ENCODE data around the gene CLMP.
"Not testable (repeated sequence)": the region's sequence is repeated elsewhere in the genome, so short reads cannot be mapped to it uniquely, and the experiment has no call there.

The CLMP gene

GRCh38 chr11:123164732-123165450, 30.2 kb downstream of the CLMP start:
- no peaks in the 10 kb centered on the region for H3K27me3 ChIP-seq (ENCODE audit: insufficient read depth, low read length)
- H3K4me3 ChIP-seq (ENCODE audit: low read length), result no peak overlapping the region
- WGBS, result 93% methylated on average over 7 of the region's 7 CpGs
- 0 out of 2 replicates have a peak, but pooled peaks cover 4% of the 10 kb centered on the region for H3K36me3 ChIP-seq (ENCODE audit: insufficient read depth, low read length)
- peaks cover 20% of the 10 kb centered on the region for H3K4me1 ChIP-seq (ENCODE audit: insufficient read depth, low read length)
- no peaks in the 10 kb centered on the region for H3K9me3 ChIP-seq (ENCODE audit: insufficient read depth, low read depth, low read length)
- H3K9ac ChIP-seq (ENCODE audit: low read depth, low read length), result no peak overlapping the region
- H3K27ac ChIP-seq (ENCODE audit: low read depth, low read length), result no peak overlapping the region

GRCh38 chr11:123163621-123164020, 31.4 kb downstream of the CLMP start:
- Histone ChIP-seq H3K9me3 (ENCODE audit: insufficient read depth, low read depth, low read length) (no peaks in the 10 kb centered on the region), H3K27ac (ENCODE audit: low read depth, low read length) (no peak overlapping the region), H3K4me3 (ENCODE audit: low read length) (no peak overlapping the region), H3K4me1 (ENCODE audit: insufficient read depth, low read length) (peaks cover 8% of the 10 kb centered on the region), H3K9ac (ENCODE audit: low read depth, low read length) (no peak overlapping the region), H3K36me3 (ENCODE audit: insufficient read depth, low read length) (0 out of 2 replicates have a peak, but pooled peaks cover 4% of the 10 kb centered on the region), H3K27me3 (ENCODE audit: insufficient read depth, low read length) (no peaks in the 10 kb centered on the region)
- 87% methylated on average over 4 of the region's 4 CpGs for WGBS

GRCh38 chr11:123161376-123162030, 33.5 kb downstream of the CLMP start:
- WGBS, result 96% methylated on average over 7 of the region's 8 CpGs
- Histone ChIP-seq H3K27me3 (ENCODE audit: insufficient read depth, low read length) (no peaks in the 10 kb centered on the region), H3K4me1 (ENCODE audit: insufficient read depth, low read length) (peaks cover 4% of the 10 kb centered on the region; the same call in 1 of the 2 replicates), H3K27ac (ENCODE audit: low read depth, low read length) (no peak overlapping the region), H3K9me3 (ENCODE audit: insufficient read depth, low read depth, low read length) (no peaks in the 10 kb centered on the region), H3K9ac (ENCODE audit: low read depth, low read length) (no peak overlapping the region), H3K36me3 (ENCODE audit: insufficient read depth, low read length) (0 out of 2 replicates have a peak, but pooled peaks cover 4% of the 10 kb centered on the region), H3K4me3 (ENCODE audit: low read length) (no peak overlapping the region)

- H3K27me3 ChIP-seq (ENCODE audit: insufficient read depth, low read length), result no peaks in the 10 kb centered on the region
- WGBS, result 92% methylated on average over 10 of the region's 10 CpGs
- H3K27ac ChIP-seq (ENCODE audit: low read depth, low read length), result no peak overlapping the region
- no peak overlapping the region for H3K4me3 ChIP-seq (ENCODE audit: low read length)
- H3K9me3 ChIP-seq (ENCODE audit: insufficient read depth, low read depth, low read length), result no peaks in the 10 kb centered on the region
- H3K4me1 ChIP-seq (ENCODE audit: insufficient read depth, low read length), result no peaks in the 10 kb centered on the region
- 0 out of 2 replicates have a peak, but pooled peaks cover 4% of the 10 kb centered on the region for H3K36me3 ChIP-seq (ENCODE audit: insufficient read depth, low read length)
- H3K9ac ChIP-seq (ENCODE audit: low read depth, low read length), result no peak overlapping the region
Measured at GRCh38 chr11:123159183-123159857, 35.7 kb downstream of the CLMP start.

- H3K27ac ChIP-seq (ENCODE audit: low read depth, low read length), result no peak overlapping the region
- no peak overlapping the region for H3K9ac ChIP-seq (ENCODE audit: low read depth, low read length)
Measured at GRCh38 chr11:123158033-123159003, 36.7 kb downstream of the CLMP start.

GRCh38 chr11:123152951-123153350, 42.1 kb downstream of the CLMP start:
- no peaks in the 10 kb centered on the region for H3K27me3 ChIP-seq (ENCODE audit: insufficient read depth, low read length)
- no peak overlapping the region for H3K9ac ChIP-seq (ENCODE audit: low read depth, low read length)
- 94% methylated on average over 9 of the region's 9 CpGs for WGBS
- no peaks in the 10 kb centered on the region for H3K36me3 ChIP-seq (ENCODE audit: insufficient read depth, low read length)
- H3K4me3 ChIP-seq (ENCODE audit: low read length), result no peak overlapping the region
- no peaks in the 10 kb centered on the region for H3K4me1 ChIP-seq (ENCODE audit: insufficient read depth, low read length)
- no peak overlapping the region for H3K27ac ChIP-seq (ENCODE audit: low read depth, low read length)
- no peaks in the 10 kb centered on the region for H3K9me3 ChIP-seq (ENCODE audit: insufficient read depth, low read depth, low read length)

More at GRCh38 chr11:123158033-123159003, 36.7 kb downstream of the CLMP start:
- Histone ChIP-seq H3K27me3 (ENCODE audit: insufficient read depth, low read length) (no peaks in the 10 kb centered on the region), H3K36me3 (ENCODE audit: insufficient read depth, low read length) (0 out of 2 replicates have a peak, but pooled peaks cover 4% of the 10 kb centered on the region), H3K4me3 (ENCODE audit: low read length) (no peak overlapping the region), H3K9me3 (ENCODE audit: insufficient read depth, low read depth, low read length) (no peaks in the 10 kb centered on the region), H3K4me1 (ENCODE audit: insufficient read depth, low read length) (no peaks in the 10 kb centered on the region)
- 94% methylated on average over 11 of the region's 11 CpGs for WGBS

GRCh38 chr11:123152346-123152745, 42.7 kb downstream of the CLMP start:
- H3K4me3 ChIP-seq (ENCODE audit: low read length); H3K27ac ChIP-seq (ENCODE audit: low read depth, low read length); H3K4me1 ChIP-seq (ENCODE audit: insufficient read depth, low read length); H3K9me3 ChIP-seq (ENCODE audit: insufficient read depth, low read depth, low read length); H3K27me3 ChIP-seq (ENCODE audit: insufficient read depth, low read length); H3K36me3 ChIP-seq (ENCODE audit: insufficient read depth, low read length); H3K9ac ChIP-seq (ENCODE audit: low read depth, low read length): not testable (repeated sequence)
- WGBS, result 100% methylated on average over 2 of the region's 5 CpGs

- Histone ChIP-seq H3K27ac (ENCODE audit: low read depth, low read length) (no peak overlapping the region), H3K4me1 (ENCODE audit: insufficient read depth, low read length) (no peaks in the 10 kb centered on the region), H3K27me3 (ENCODE audit: insufficient read depth, low read length) (no peaks in the 10 kb centered on the region), H3K36me3 (ENCODE audit: insufficient read depth, low read length) (no peaks in the 10 kb centered on the region), H3K9me3 (ENCODE audit: insufficient read depth, low read depth, low read length) (no peaks in the 10 kb centered on the region), H3K9ac (ENCODE audit: low read depth, low read length) (no peak overlapping the region), H3K4me3 (ENCODE audit: low read length) (no peak overlapping the region)
- 92% methylated on average over 1 of the region's 2 CpGs for WGBS
Measured at GRCh38 chr11:123151796-123152195, 43.3 kb downstream of the CLMP start.

GRCh38 chr11:123151366-123151765, 43.7 kb downstream of the CLMP start:
- Histone ChIP-seq H3K36me3 (ENCODE audit: insufficient read depth, low read length) (no peaks in the 10 kb centered on the region), H3K9me3 (ENCODE audit: insufficient read depth, low read depth, low read length) (no peaks in the 10 kb centered on the region)
- 91% methylated on average over 3 of the region's 3 CpGs for WGBS

GRCh38 chr11:123150882-123151281, 44.2 kb downstream of the CLMP start:
- Histone ChIP-seq H3K9me3 (ENCODE audit: insufficient read depth, low read depth, low read length) (no peaks in the 10 kb centered on the region), H3K27ac (ENCODE audit: low read depth, low read length) (no peak overlapping the region), H3K27me3 (ENCODE audit: insufficient read depth, low read length) (no peaks in the 10 kb centered on the region), H3K4me1 (ENCODE audit: insufficient read depth, low read length) (no peaks in the 10 kb centered on the region), H3K36me3 (ENCODE audit: insufficient read depth, low read length) (no peaks in the 10 kb centered on the region), H3K4me3 (ENCODE audit: low read length) (no peak overlapping the region), H3K9ac (ENCODE audit: low read depth, low read length) (no peak overlapping the region)
- 95% methylated on average over 6 of the region's 6 CpGs for WGBS

More at GRCh38 chr11:123151366-123151765, 43.7 kb downstream of the CLMP start:
- Histone ChIP-seq H3K4me3 (ENCODE audit: low read length) (no peak overlapping the region), H3K27me3 (ENCODE audit: insufficient read depth, low read length) (no peaks in the 10 kb centered on the region), H3K9ac (ENCODE audit: low read depth, low read length) (no peak overlapping the region), H3K27ac (ENCODE audit: low read depth, low read length) (no peak overlapping the region), H3K4me1 (ENCODE audit: insufficient read depth, low read length) (no peaks in the 10 kb centered on the region)

Data from HUES64 (cell line).